Stimulated activated CD4-positive, alpha-beta T cell treated with anti-CD3 and anti-CD28 coated beads, Interleukin-4, amount 100 ng/mL, for 48 hours (primary cell): ENCODE results near the gene SPATA31A1.
"Not testable (repeated sequence)": the region's sequence is repeated elsewhere in the genome, so short reads cannot be mapped to it uniquely, and the experiment has no call there.

ENCODE experiments used
- DNase-seq, 2 donors: peaks; one replicate each; pipeline ENCODE4 v3.0.0-alpha.2; 2020; ENCODE audit warnings: low read depth in 2 of 2

Gene SPATA31A1

DNA sequence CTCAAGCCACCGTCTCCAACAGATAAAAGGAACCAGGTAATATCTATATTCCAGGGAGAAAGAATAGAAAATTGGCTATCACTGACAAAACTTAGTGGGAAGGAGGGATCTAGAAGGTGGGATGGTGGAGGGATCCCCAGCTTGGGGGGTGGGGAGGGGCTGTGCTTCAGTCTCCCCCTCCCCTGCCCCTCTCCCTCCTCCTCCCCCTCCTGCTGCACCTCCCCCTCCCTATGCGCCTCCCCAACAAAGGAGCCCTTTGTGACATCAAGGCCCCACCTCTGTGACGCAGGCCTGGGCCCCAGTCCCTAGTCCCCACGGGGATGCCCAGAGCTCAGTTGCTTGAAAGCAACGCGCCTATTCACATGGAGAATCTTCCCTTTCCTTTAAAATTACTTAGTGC, at the start of gene SPATA31A1:
TSS of gene SPATA31A1 (plus strand) at position 301 of the 400 bp plus-strand sequence. CDS start at position 363, 62 bp downstream.
- not testable (repeated sequence) for DNase-seq

GRCh38 chr9:39407261-39408204, 52.1 kb downstream of the SPATA31A1 start:
- DNase-seq, result not testable (repeated sequence)

- DNase-seq, result not testable (repeated sequence)
These were observed 55.9 kb downstream of the SPATA31A1 start for GRCh38 chr9:39411254-39411940.
